VCaP (cell line): ENCODE measurements around the gene UBE4B.
"Not testable (repeated sequence)": the region's sequence is repeated elsewhere in the genome, so short reads cannot be mapped to it uniquely, and the experiment has no call there.

Experiments
- H3K27ac ChIP-seq: fragments of 450-650 bp; 2 replicates; pipeline ENCODE4 v1.5.1; 2017
- TF ChIP-seq, protein P1 (sequence below): fragments of 450-650 bp; conservative IDR thresholded peaks from 2 replicates; pipeline ENCODE4 v1.5.1; 2017; ENCODE audit warnings: mild to moderate bottlenecking, moderate library complexity

Gene UBE4B

DNA sequence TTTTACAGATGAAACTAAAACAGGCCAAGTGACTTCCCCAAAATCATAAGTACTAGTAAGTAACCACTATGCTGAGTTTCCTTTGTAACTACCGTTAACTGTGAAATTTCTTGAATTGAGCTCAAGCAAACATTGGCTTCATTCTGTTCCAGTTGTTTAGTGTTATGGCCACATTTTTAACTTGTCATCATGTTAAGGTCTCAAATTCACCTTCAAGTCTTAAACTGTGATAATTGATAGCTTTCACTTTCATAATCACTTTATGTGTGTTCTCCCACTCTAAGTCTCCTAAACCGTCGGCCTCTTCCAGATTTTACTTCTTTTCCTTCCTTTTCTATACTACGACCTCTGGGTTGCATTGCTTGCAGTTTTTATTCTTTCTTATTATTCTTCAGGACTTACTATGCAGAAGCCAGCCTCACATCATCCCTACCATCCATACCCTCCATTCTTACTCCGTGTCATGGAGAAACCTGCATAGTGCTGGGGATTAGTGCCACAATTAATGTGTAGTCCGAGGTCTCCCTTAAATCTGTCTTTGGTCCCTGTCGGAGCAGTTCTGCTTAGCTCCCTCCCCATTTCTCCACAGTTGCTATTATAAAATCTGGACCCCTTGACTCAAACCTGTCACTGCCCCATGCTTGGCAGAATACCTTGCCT, 183.5 kb downstream of the UBE4B start:
- TF ChIP-seq, protein P1, sequence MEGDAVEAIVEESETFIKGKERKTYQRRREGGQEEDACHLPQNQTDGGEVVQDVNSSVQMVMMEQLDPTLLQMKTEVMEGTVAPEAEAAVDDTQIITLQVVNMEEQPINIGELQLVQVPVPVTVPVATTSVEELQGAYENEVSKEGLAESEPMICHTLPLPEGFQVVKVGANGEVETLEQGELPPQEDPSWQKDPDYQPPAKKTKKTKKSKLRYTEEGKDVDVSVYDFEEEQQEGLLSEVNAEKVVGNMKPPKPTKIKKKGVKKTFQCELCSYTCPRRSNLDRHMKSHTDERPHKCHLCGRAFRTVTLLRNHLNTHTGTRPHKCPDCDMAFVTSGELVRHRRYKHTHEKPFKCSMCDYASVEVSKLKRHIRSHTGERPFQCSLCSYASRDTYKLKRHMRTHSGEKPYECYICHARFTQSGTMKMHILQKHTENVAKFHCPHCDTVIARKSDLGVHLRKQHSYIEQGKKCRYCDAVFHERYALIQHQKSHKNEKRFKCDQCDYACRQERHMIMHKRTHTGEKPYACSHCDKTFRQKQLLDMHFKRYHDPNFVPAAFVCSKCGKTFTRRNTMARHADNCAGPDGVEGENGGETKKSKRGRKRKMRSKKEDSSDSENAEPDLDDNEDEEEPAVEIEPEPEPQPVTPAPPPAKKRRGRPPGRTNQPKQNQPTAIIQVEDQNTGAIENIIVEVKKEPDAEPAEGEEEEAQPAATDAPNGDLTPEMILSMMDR: no peak
- no peak overlapping the region for H3K27ac ChIP-seq

- peak overlapping the region; percentile 9; the same call in 1 of the 2 replicates for H3K27ac ChIP-seq
- TF ChIP-seq, protein P1: no peak
These were observed 185.1 kb downstream of the UBE4B start for GRCh38 chr1:10217748-10218441.

DNA sequence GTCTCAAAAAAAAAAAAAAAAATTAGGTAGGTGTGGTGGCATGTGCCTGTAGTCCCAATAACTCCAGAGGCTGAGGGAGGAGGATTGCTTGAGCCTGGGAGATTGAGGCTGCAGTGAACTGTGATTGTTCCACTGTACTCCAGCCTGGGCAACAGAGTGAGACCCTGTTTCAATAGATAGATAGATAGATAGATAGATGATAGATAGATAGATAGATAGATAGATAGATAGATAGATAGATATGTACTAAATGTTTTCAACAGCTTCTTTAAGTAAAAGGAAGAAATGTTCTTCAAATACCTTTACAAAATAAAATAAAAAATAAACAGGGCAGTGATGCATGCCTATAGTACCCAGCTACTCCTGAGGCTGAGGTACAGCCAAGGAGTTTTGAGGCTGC, 187.4 kb downstream of the UBE4B start:
- H3K27ac ChIP-seq: no peak overlapping the region
- TF ChIP-seq, protein P1: no peak

- H3K27ac ChIP-seq: not testable (repeated sequence)
These were observed 187.9 kb downstream of the UBE4B start for GRCh38 chr1:10220657-10221056.

- TF ChIP-seq, protein P1: no peak
- no peak overlapping the region for H3K27ac ChIP-seq
These were observed 192.8 kb downstream of the UBE4B start for GRCh38 chr1:10225573-10225972.

- TF ChIP-seq, protein P1: no peak
- no peak overlapping the region for H3K27ac ChIP-seq
These were observed 195.8 kb downstream of the UBE4B start for GRCh38 chr1:10228528-10228927.

DNA sequence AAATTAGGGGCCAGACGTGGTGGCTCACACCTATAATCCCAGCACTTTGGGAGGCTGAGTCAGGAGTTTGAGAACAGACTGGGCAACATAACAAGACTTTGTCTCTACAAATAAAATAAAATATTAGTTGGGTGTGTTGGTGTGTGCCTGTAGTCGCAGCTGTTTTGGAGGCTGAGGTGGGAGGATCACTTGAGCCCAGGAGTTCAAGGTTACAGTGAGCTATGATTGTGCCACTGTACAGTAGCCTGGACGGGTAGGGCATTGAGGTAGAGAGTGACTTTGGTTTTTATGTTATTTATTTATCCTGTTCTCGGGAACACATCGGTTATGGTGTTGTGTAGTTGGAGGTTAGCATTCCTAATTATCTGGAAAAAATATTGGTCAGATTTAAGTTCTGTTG, 197.1 kb downstream of the UBE4B start:
- H3K27ac ChIP-seq: no peak overlapping the region
- TF ChIP-seq, protein P1: no peak
